ENCODE results near the gene PIP5K1A. TPM values are rescaled to one million over a fixed set of nuclear protein-coding genes. Genes with fewer than 3 reads are reported as not detected.

PIP5K1A gene
- total RNA-seq, 1 experiment from 2014 or later, result 31.2 TPM

DNA sequence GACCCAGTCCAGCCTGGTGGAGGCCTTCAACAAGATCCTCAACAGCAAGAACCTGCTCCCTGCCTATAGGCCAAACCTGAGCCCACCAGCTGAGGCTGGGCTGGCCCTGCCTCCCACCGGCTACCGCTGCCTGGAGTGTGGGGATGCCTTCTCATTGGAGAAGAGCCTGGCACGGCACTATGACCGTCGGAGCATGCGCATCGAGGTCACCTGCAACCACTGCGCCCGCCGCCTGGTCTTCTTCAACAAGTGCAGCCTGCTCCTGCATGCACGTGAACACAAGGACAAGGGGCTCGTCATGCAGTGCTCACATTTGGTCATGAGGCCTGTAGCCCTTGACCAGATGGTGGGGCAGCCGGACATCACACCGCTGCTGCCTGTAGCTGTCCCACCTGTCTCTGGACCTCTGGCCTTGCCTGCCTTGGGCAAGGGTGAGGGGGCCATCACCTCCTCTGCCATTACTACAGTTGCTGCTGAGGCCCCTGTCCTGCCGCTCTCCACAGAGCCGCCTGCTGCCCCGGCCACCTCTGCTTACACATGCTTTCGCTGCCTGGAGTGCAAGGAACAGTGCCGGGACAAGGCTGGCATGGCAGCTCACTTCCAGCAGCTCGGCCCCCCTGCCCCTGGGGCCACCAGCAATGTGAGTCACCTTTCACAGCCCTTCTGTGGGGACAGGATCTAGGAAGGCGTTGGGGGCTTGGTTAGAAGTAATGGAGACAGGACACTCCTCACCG, 89.6 kb downstream of the PIP5K1A start:
- no peak for DNase-seq (ENCODE audit: low spot score)

DNA sequence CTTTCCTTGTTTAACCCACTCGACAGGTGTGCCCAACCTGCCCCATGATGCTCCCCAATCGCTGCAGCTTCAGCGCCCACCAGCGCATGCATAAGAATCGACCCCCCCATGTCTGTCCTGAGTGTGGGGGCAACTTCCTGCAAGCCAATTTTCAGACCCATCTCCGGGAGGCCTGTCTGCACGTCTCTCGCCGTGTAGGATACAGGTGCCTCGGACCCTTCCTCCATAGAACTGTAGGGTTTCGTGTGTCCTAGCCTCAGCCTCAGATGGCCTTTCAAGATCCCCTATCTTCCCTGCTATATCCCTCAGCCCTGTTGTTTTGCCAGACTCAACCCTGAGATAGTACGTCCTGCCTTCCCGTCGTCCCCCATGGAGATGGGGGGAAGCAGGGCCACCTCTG, 90.2 kb downstream of the PIP5K1A start:
- no peak for DNase-seq (ENCODE audit: low spot score)

GRCh38 chr1:151289080-151289935, 91.0 kb downstream of the PIP5K1A start:
- DNase-seq (ENCODE audit: low spot score), result no peak

- no peak for DNase-seq (ENCODE audit: low spot score)
Measured at GRCh38 chr1:151289991-151290708, 91.8 kb downstream of the PIP5K1A start.

- DNase-seq (ENCODE audit: low spot score), result no peak
Measured at GRCh38 chr1:151290709-151291303, 92.5 kb downstream of the PIP5K1A start.

- DNase-seq (ENCODE audit: low spot score), result no peak
Measured at GRCh38 chr1:151292207-151293030, 94.1 kb downstream of the PIP5K1A start.

GRCh38 chr1:151293093-151293492, 94.7 kb downstream of the PIP5K1A start:
- DNase-seq (ENCODE audit: low spot score), result no peak

DNA sequence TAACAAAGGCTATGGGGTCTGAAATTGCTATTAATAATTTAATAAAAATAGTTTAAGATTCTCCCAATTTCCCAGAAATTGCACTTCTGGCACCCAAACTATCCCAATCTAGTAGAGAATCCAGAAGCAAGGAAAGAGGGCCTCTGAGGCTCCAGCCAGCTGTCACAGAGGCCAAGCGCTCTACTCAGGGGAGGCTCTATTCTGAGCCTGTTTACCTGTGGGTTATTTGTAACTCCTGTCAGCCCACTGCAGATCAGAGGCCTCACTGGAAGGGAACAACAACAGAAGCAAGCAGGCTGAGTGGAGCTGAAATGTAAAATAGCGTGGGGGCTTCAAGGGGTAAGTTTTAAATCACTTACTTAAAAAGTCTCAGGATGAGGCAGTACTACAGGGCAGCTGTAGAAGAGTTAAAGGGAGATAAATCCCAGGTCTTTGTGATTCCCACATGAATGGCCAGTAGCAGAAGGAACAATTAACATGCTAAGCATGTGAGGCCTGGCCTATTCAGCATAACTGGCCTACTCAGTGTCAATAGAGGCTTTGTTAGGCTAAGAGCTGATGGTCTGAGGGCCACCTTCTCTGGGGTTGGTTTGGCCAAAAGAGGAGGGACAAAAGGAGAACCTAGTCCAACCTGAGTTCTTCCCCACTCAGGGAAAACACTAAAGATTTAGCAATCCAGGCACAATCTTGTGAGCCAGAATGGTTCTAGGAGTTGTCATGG, 96.5 kb downstream of the PIP5K1A start:
- DNase-seq (ENCODE audit: low spot score), result no peak

Other genes starting within 250 kb of the PIP5K1A start
- 152 and 162 TPM in 2 replicates for gene CERS2, start 223.7 kb upstream of the PIP5K1A start, total RNA-seq (2014; rRNA removed; shearing (Covaris generic))
- gene ANXA9, start 216.3 kb upstream of the PIP5K1A start, total RNA-seq (2014; rRNA removed; shearing (Covaris generic)), result 49.4 and 50.4 TPM in 2 replicates
- gene MINDY1, start 191.7 kb upstream of the PIP5K1A start, total RNA-seq (2014; rRNA removed; shearing (Covaris generic)), result 19.5 and 19.8 TPM in 2 replicates
- 9.3 and 15.4 TPM in 2 replicates for gene PRUNE1, start 190.1 kb upstream of the PIP5K1A start, total RNA-seq (2014; rRNA removed; shearing (Covaris generic))
- gene BNIPL, start 162.0 kb upstream of the PIP5K1A start, total RNA-seq (2014; rRNA removed; shearing (Covaris generic)), result 0.18 and 0.28 TPM in 2 replicates
- gene C1orf56, start 150.8 kb upstream of the PIP5K1A start, total RNA-seq (2014; rRNA removed; shearing (Covaris generic)), result 2.4 and 3.1 TPM in 2 replicates
- gene CDC42SE1, start 138.9 kb upstream of the PIP5K1A start, total RNA-seq (2014; rRNA removed; shearing (Covaris generic)), result 35.2 and 35.7 TPM in 2 replicates
- 0.73 and 1.5 TPM in 2 replicates for gene MLLT11, start 138.2 kb upstream of the PIP5K1A start, total RNA-seq (2014; rRNA removed; shearing (Covaris generic))
- 4.6 and 6.1 TPM in 2 replicates for gene GABPB2, start 127.8 kb upstream of the PIP5K1A start, total RNA-seq (2014; rRNA removed; shearing (Covaris generic))
- gene SEMA6C, start 51.9 kb upstream of the PIP5K1A start, total RNA-seq (2014; rRNA removed; shearing (Covaris generic)), result 0.13 TPM in 1 of 2 replicates, not detected in the other
- not detected in 2 replicates for gene TNFAIP8L2, start 41.9 kb upstream of the PIP5K1A start, total RNA-seq (2014; rRNA removed; shearing (Covaris generic))
- 0.43 and 0.60 TPM in 2 replicates for gene LYSMD1, start 32.6 kb upstream of the PIP5K1A start, total RNA-seq (2014; rRNA removed; shearing (Covaris generic))
- gene SCNM1, start 32.4 kb upstream of the PIP5K1A start, total RNA-seq (2014; rRNA removed; shearing (Covaris generic)), result 37.6 and 48.4 TPM in 2 replicates
- not detected in 2 replicates for gene TMOD4, start 22.6 kb upstream of the PIP5K1A start, total RNA-seq (2014; rRNA removed; shearing (Covaris generic))
- 48.9 and 49.1 TPM in 2 replicates for gene VPS72, start 8.4 kb upstream of the PIP5K1A start, total RNA-seq (2014; rRNA removed; shearing (Covaris generic))
- gene PSMD4, start 56.2 kb downstream of the PIP5K1A start, total RNA-seq (2014; rRNA removed; shearing (Covaris generic)), result 190 and 195 TPM in 2 replicates
- 39.2 TPM in 2 replicates for gene ZNF687, start 83.7 kb downstream of the PIP5K1A start, total RNA-seq (2014; rRNA removed; shearing (Covaris generic))
- 35.9 and 42.7 TPM in 2 replicates for gene PI4KB, start 128.9 kb downstream of the PIP5K1A start, total RNA-seq (2014; rRNA removed; shearing (Covaris generic))
- gene RFX5, start 148.7 kb downstream of the PIP5K1A start, total RNA-seq (2014; rRNA removed; shearing (Covaris generic)), result 50.4 and 54.9 TPM in 2 replicates
- 39.2 and 46.7 TPM in 2 replicates for gene SELENBP1, start 174.2 kb downstream of the PIP5K1A start, total RNA-seq (2014; rRNA removed; shearing (Covaris generic))
- 393 and 398 TPM in 2 replicates for gene PSMB4, start 201.0 kb downstream of the PIP5K1A start, total RNA-seq (2014; rRNA removed; shearing (Covaris generic))